Muscle of leg (tissue), 11 donors: ENCODE results near the gene DIP2C. TPM values are rescaled to one million over a fixed set of nuclear protein-coding genes. Genes with fewer than 3 reads are reported as not detected.

ENCODE experiments used
- DNase-seq: peaks from one replicate; pipeline ENCODE4 v3.0.0; 2013
- H3K27ac ChIP-seq: one replicate; pipeline ENCODE4 v1.5.1; 2013; ENCODE audit warnings: mild to moderate bottlenecking, low read length, control low read depth
- H3K27me3 ChIP-seq: one replicate; pipeline ENCODE4 v1.6.1; 2013; ENCODE audit warnings: low read length; ENCODE audit not compliant: control insufficient read depth, insufficient read depth
- H3K36me3 ChIP-seq: one replicate; pipeline ENCODE4 v1.6.1; 2013; ENCODE audit warnings: low read length; ENCODE audit not compliant: control insufficient read depth, insufficient read depth
- H3K4me1 ChIP-seq: one replicate; pipeline ENCODE4 v1.6.1; 2013; ENCODE audit warnings: low read length; ENCODE audit not compliant: control insufficient read depth, insufficient read depth
- H3K4me3 ChIP-seq: one replicate; pipeline ENCODE4 v1.5.1; 2013; ENCODE audit warnings: low read length, control low read depth
- H3K9me3 ChIP-seq: replicated peaks from 2 replicates; pipeline ENCODE4 v1.6.1; 2013; ENCODE audit warnings: low read depth, low read length; ENCODE audit not compliant: control insufficient read depth
- WGBS: methylation state at CpG from one replicate; pipeline ENCODE4 v1.1.5; 2013; ENCODE audit warnings: missing lambda C conversion rate; ENCODE audit not compliant: insufficient coverage; 5-methylcytosine and 5-hydroxymethylcytosine counted together
- polyA plus RNA-seq, 8 donors: library from polyadenylated mRNA; unstranded; fragments of 120-200 nt; gene quantifications; one replicate each; pipeline versions ENCODE4 v1.2.1 to v1.2.3, GENCODE V29; 2013; ENCODE audit warnings: inconsistent platforms in 1 of 8, low replicate concordance in 1 of 8; ENCODE audit not compliant: insufficient read length in 8 of 8, insufficient read depth in 1 of 8
- total RNA-seq: library from RNA; stranded (reverse); fragments of 120-200 nt; gene quantifications from one replicate; pipeline ENCODE4 v1.2.4, GENCODE V29; 2013

DIP2C gene
- total and polyA plus RNA-seq, 9 donors = 15.1 to 30.8 (median 24.8) TPM

DNA sequence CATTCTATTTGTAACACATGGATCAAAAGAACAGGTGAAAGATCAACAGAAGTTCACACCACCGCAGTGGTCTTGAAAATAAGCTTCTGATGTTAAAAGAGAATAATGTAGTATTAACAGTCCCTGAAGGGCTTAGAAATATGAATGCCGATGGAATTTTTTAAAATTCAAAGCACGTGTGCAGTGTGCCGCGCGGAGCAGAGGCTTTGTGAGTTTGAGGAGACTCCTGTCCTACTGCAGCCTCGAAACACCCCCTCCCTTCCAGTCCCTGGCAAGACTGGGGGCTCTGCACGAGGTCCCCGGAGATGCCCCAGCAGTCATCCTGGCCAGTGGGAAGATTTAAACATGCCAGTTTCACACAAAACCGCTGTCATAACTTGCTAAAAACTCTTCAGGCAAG lies 196.6 kb downstream of the DIP2C start:
- Histone ChIP-seq H3K9me3 (no peaks in the 10 kb centered on the region), H3K36me3 (peaks cover 3% of the 10 kb centered on the region), H3K4me3 (no peak overlapping the region), H3K4me1 (peaks cover 45% of the 10 kb centered on the region), H3K27ac (no peak overlapping the region), H3K27me3 (no peaks in the 10 kb centered on the region)
- 0% methylated on average over 1 of the region's 10 CpGs for WGBS
- DNase-seq = no peak

DNA sequence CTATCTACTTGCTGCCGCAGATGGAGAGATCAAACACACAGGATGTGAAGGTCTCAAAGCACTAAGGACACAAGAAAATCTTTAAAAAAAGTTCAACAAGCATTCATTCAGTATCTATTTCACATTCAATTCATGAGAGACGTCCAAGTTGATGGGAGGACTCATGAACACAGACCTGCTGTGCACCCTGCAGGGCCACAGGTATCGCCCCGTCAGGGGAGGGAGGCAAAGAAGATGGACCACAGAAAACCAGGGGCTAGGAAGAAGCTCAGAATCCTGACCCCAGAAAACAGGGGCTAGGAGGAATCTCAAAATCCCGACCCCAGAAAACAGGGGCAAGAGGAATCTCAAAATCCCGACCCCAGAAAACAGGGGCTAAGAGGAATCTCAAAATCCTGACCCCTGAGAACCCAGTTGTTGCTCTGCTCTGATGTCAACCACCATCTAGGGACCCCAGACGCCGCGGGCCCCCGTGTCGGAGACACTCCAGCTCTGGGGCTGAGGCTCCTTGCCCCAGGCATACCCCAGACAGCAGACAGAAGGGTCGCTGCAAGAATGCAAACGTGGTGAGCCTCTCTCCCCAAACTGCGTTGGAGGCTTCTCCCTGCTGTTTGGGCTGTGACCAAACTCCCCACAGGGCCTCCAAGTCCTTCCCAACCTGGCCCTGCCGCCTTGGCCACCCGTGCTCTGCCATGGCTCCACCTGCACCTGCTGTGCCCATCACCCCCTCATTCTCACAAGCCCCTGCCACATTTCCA lies 197.6 kb downstream of the DIP2C start:
- Histone ChIP-seq H3K4me3 (no peak overlapping the region), H3K27ac (no peak overlapping the region), H3K9me3 (no peaks in the 10 kb centered on the region), H3K4me1 (peaks cover 45% of the 10 kb centered on the region), H3K27me3 (no peaks in the 10 kb centered on the region), H3K36me3 (no peaks in the 10 kb centered on the region)
- 78% methylated on average over 14 of the region's 16 CpGs for WGBS
- DNase-seq = no peak

DNA sequence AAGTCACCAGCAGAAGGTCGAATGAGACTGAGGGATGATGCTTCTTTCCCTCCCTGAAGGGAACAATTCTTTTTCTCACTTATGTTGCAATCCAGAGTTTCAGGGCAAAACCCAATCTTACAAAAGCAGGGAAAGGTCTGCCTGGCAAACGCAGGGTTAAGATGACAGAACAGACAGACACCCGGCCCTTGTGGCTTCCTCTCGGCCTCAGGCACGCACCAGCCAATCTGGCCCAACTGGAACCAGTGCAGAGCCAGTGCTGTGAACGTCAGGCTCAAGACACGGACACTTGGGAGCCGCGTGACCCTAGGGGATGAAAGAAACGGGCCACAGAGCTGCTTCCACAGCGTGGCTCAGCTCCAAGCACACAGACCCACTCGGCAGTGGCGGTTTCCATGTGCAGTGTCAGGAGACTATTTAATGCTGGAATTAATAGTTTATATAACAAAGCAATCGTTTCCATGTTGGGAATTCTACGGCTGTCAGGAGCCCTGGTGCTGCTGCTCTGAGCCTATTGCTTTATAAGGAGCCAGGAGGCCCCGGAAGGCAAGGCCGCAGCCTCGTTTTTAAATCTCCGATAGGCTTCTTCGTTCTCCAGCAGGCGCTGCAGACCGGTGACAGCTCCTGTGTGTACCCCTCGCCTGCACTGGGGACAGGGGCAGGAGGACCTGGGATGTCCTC lies 198.4 kb downstream of the DIP2C start:
- WGBS = 32% methylated on average over 17 of the region's 23 CpGs
- Histone ChIP-seq H3K4me1 (peaks cover 53% of the 10 kb centered on the region), H3K36me3 (no peaks in the 10 kb centered on the region), H3K4me3 (no peak overlapping the region), H3K27me3 (no peaks in the 10 kb centered on the region), H3K27ac (peak overlapping the region; percentile 55), H3K9me3 (no peaks in the 10 kb centered on the region)
- no peak for DNase-seq

DNA sequence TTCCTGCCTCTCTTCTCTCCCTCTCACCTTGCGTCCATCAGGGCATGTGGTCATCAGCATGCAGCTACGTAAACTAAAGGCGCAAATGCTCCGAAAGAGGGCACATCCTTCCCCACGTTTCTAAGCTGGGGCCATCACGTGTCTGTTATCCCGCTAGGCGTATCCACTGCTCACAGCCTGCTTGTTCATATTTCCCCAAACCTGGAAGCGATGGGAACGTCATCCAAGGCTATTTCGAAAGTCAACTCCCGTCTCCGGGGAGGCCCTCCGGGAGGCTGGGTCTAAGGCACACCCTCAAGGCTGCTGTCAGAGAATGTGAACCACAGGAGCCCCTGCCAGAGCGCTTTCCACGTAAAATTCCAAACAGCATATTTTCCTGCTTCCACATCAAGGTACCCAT lies 199.2 kb downstream of the DIP2C start:
- peak; percentile 87 for DNase-seq
- H3K36me3 ChIP-seq = no peaks in the 10 kb centered on the region
- H3K4me1 ChIP-seq = peaks cover 61% of the 10 kb centered on the region
- H3K4me3 ChIP-seq = no peak overlapping the region
- H3K27ac ChIP-seq = peak overlapping the region; percentile 55
- no peaks in the 10 kb centered on the region for H3K27me3 ChIP-seq
- no peaks in the 10 kb centered on the region for H3K9me3 ChIP-seq
- 58% methylated on average over 16 of the region's 16 CpGs for WGBS

DNA sequence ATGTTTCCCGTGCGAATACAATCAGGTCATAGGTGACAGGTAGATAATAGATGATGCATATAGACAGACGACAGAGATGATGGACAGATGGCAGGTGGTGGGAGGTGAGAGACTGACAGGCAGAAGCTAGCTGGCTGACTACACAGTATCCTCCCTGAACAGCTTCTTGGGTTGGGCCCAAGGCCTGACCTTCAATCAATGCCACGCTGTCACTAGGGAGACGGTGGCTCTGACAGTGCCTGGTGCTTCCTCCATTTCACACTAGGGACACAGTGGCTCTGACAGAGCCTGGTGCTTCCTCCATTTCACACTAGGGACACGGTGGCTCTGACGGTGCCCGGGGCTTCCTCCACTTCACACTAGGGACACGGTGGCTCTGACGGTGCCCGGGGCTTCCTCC lies 200.1 kb downstream of the DIP2C start:
- peaks cover 2% of the 10 kb centered on the region for H3K36me3 ChIP-seq
- H3K4me3 ChIP-seq = no peak overlapping the region
- peaks cover 63% of the 10 kb centered on the region for H3K4me1 ChIP-seq
- no peaks in the 10 kb centered on the region for H3K9me3 ChIP-seq
- no peaks in the 10 kb centered on the region for H3K27me3 ChIP-seq
- H3K27ac ChIP-seq = no peak overlapping the region
- 73% methylated on average over 5 of the region's 11 CpGs for WGBS
- peak; percentile 55 for DNase-seq

DNA sequence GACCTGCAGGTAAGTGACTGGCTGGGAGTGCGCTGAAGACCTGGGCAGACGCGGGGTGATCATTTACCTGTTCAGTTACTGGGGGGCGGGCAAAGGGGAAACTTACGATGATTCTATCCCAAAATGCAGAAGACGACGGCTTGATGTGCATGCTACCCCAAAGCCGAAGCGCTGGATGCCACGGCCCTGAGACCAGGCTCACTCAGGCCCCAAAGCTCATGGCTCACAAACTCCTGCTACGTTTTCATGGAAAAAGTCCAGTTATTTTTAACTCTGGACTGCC lies 200.6 kb downstream of the DIP2C start:
- DNase-seq = no peak
- H3K36me3 ChIP-seq = peaks cover 2% of the 10 kb centered on the region
- no peak overlapping the region for H3K27ac ChIP-seq
- no peaks in the 10 kb centered on the region for H3K27me3 ChIP-seq
- H3K9me3 ChIP-seq = no peaks in the 10 kb centered on the region
- H3K4me1 ChIP-seq = peaks cover 60% of the 10 kb centered on the region
- no peak overlapping the region for H3K4me3 ChIP-seq
- 90% methylated on average over 11 of the region's 11 CpGs for WGBS

DNA sequence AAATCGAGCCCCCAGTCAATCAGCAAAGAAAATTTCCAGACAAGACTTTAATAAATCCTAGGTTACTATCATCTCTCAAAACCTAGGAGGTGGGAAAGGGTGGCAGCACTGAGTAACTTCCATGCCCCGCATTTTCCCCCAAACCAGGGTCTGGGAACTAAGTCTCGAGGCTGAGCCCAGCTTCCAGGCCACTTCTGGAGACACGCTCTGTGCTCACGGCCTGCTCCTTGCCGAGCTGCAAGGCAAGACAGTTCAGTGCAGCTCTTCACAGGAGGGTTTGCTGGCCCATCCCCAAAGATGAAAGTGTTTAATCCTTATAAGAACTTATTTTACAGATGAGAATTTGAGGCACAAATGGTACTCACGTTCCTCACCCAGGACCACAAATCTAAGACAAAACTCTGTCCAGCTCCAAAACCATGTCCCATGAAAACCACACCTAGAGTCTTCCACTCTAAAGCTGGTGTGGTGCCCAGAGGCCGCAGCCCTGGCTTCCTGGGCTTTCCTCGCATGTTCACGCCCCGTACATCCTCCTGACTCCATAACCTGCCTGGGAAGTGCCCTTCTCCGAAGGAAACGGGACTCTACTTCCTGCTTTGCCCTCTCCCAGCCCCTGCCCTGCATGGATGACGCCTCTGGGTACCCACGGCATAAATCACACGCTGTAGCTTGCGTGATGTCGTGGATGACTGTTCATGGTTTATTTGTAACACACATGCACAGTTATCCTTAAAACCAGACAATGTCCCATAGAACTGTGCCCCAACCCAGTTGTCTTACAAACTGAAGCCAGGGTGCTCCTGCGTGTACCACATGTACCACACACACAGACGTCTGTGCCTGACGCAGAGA lies 201.2 kb downstream of the DIP2C start:
- Histone ChIP-seq H3K4me3 (no peak overlapping the region), H3K36me3 (peaks cover 2% of the 10 kb centered on the region), H3K27ac (no peak overlapping the region), H3K4me1 (peaks cover 60% of the 10 kb centered on the region), H3K9me3 (no peaks in the 10 kb centered on the region), H3K27me3 (no peaks in the 10 kb centered on the region)
- WGBS = 95% methylated on average over 13 of the region's 21 CpGs
- DNase-seq = no peak

DNA sequence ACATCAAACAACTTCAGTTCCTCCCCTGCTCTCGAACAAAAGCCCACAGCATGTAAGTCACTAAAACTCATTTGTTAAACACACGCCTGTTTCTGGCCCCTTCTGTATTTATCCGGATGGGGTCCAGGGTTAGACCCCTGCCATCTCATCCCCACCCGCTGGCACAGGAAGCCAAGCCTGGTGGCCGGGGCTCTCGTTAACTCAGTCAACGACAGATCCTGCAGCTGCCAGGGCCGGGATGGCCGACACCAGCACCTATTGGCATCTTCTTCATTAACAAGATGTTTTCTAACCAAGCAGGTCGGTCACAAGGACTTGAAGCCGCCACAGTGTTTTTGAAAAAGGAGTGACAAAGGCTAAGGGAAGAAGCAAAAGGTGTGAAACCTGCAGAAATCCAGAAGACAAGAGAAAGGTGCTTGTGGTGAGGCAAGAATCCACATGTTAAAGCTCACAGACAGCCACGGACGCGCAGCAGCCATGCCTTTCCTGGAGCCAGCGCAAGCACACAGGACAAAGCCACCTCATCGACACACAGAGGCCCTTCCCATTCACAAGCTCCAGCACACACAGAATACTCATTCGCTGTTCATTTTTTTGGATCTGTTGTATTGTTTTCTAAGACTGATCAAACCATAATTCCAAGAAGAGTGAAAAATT lies 202.7 kb downstream of the DIP2C start:
- Histone ChIP-seq H3K9me3 (no peaks in the 10 kb centered on the region), H3K4me3 (no peak overlapping the region), H3K27ac (no peak overlapping the region), H3K36me3 (peaks cover 2% of the 10 kb centered on the region), H3K27me3 (no peaks in the 10 kb centered on the region), H3K4me1 (peaks cover 61% of the 10 kb centered on the region)
- DNase-seq = no peak
- 79% methylated on average over 6 of the region's 17 CpGs for WGBS

DNA sequence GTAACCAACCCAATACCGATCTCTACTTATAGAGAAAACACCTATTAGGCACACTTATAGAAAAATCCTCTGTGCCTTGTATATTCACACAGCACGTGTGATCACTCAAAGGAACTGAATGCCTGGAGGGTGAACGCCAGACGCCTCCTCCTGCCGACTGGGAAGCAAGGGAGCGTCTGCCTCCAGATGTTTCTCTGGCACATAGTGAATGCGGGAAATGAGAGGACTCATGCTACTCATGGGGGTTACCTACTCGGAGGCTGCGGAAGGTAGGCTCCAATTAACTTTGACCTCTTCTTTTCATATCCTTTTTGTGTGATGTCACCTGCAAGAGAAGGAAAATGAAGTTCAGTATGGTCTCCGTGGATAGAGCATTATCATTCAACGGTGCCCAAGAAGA lies 203.3 kb downstream of the DIP2C start:
- Histone ChIP-seq H3K4me3 (no peak overlapping the region), H3K36me3 (peaks cover 2% of the 10 kb centered on the region), H3K4me1 (peaks cover 61% of the 10 kb centered on the region), H3K9me3 (no peaks in the 10 kb centered on the region), H3K27ac (peak overlapping the region; percentile 3), H3K27me3 (no peaks in the 10 kb centered on the region)
- 25% methylated on average over 6 of the region's 11 CpGs for WGBS
- DNase-seq = peak; percentile 55

DNA sequence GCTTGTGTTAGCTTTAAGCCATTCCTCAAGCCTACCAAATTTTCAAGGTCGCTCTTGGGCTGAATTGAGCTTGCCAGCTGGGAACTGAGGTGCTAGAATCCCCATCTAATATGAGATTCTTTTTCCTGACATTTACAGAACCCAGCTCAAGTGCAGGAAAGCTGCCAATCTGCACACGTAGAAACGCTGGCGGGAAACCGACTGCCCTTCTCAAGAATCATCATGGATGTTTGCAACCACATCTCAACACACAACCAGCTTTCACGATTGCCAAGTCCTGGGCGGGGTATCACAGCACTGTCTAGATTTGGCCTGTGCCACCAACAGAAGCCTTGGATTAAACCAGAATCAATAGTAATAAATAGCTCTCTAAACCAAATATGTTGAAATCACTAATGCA lies 203.7 kb downstream of the DIP2C start:
- H3K27me3 ChIP-seq = no peaks in the 10 kb centered on the region
- no peak overlapping the region for H3K4me3 ChIP-seq
- peaks cover 61% of the 10 kb centered on the region for H3K4me1 ChIP-seq
- 44% methylated on average over 5 of the region's 7 CpGs for WGBS
- no peaks in the 10 kb centered on the region for H3K9me3 ChIP-seq
- peaks cover 2% of the 10 kb centered on the region for H3K36me3 ChIP-seq
- no peak for DNase-seq
- H3K27ac ChIP-seq = peak overlapping the region; percentile 3
